A673 (cell line): ENCODE results near the gene KLC3. TPM values are rescaled to one million over a fixed set of nuclear protein-coding genes. Genes with fewer than 3 reads are reported as not detected.

Experiments used
- BruUV-seq: library from RNA; stranded (reverse); fragments of 400-500 nt; replicated peaks from 2 replicates; lab custom pipeline; 2021; lab: Mats Ljungman, UMichigan
- CTCF ChIA-PET: fragments of 300-600 bp; sonication (Branson Sonifier 250); formaldehyde crosslinking; loops from one replicate; lab custom pipeline; 2022; ENCODE audit warnings: antibody characterized with exemption; lab: Charles Lee
- POLR2A ChIA-PET: fragments of 300-600 bp; sonication (Branson Sonifier 250); formaldehyde crosslinking; loops from one replicate; lab custom pipeline; 2022; ENCODE audit warnings: antibody characterized with exemption; ENCODE audit not compliant: low non-redundant PET; lab: Charles Lee
- DNase-seq: peaks from one replicate; pipeline ENCODE4 v3.0.0-alpha.2; 2015; ENCODE audit warnings: low spot score
- H3K27ac ChIP-seq: fragments of 200-600 bp; sonication (generic); 2 replicates; pipeline ENCODE4 v1.5.1; 2016; ENCODE audit warnings: mixed run types, low read depth, mild to moderate bottlenecking, mixed read lengths, antibody characterized with exemption, low read length; ENCODE audit not compliant: poor library complexity, severe bottlenecking
- H3K27me3 ChIP-seq: fragments of 200-600 bp; sonication (generic); replicated peaks from 2 replicates; pipeline ENCODE4 v1.6.1; 2017; ENCODE audit warnings: mixed run types, low read depth, mild to moderate bottlenecking, mixed read lengths, antibody characterized with exemption, low read length; ENCODE audit not compliant: insufficient read depth, poor library complexity
- H3K36me3 ChIP-seq: fragments of 200-600 bp; sonication (generic); 2 replicates; pipeline ENCODE4 v1.6.1; 2016; ENCODE audit warnings: mixed run types, mild to moderate bottlenecking, mixed read lengths, antibody characterized with exemption, low read length; ENCODE audit not compliant: insufficient read depth, poor library complexity, severe bottlenecking
- H3K4me1 ChIP-seq: fragments of 200-600 bp; sonication (generic); 2 replicates; pipeline ENCODE4 v1.6.1; 2017; ENCODE audit warnings: mixed run types, mild to moderate bottlenecking, mixed read lengths, antibody characterized with exemption, low read length; ENCODE audit not compliant: insufficient read depth, poor library complexity, severe bottlenecking
- H3K4me3 ChIP-seq: fragments of 200-600 bp; sonication (generic); 2 replicates; pipeline ENCODE4 v1.5.1; 2016; ENCODE audit warnings: low read depth, mixed run types, mild to moderate bottlenecking, mixed read lengths, low read length; ENCODE audit not compliant: poor library complexity, severe bottlenecking
- H3K9me3 ChIP-seq: fragments of 200-600 bp; sonication (generic); 2 replicates; pipeline ENCODE4 v1.6.1; 2016; ENCODE audit warnings: mixed run types, low read depth, mild to moderate bottlenecking, mixed read lengths, antibody characterized with exemption, low read length; ENCODE audit not compliant: poor library complexity, severe bottlenecking
- EZH2 ChIP-seq: fragments of 200-600 bp; sonication (generic); IDR thresholded peaks from 2 replicates; pipeline ENCODE4 v1.6.1; 2017; ENCODE audit warnings: borderline replicate concordance, low read depth, mild to moderate bottlenecking, mixed read lengths, antibody characterized with exemption, low read length; ENCODE audit not compliant: poor library complexity, severe bottlenecking
- intact Hi-C: fragments of 100-400 bp; cut with micrococcal nuclease; formaldehyde crosslinking; loops from one replicate; pipeline ENCODE4 v1.10.0; 2022; ENCODE audit not compliant: unreplicated experiment
- total RNA-seq: library from RNA; stranded (reverse); gene quantifications from 2 replicates; pipeline ENCODE4 v1.2.3, GENCODE V29; 2021
- TF ChIP-seq, protein P1 (sequence below): fragments of 300-800, 200-600 bp; sonication (generic); conservative IDR thresholded peaks from 2 replicates; pipeline ENCODE4 v1.5.1; 2017; ENCODE audit warnings: low read depth, mild to moderate bottlenecking, antibody characterized with exemption, low read length, moderate library complexity, mixed read lengths

Gene KLC3
- total RNA-seq, 1 experiment from 2014 or later = 0.49 TPM

DNA sequence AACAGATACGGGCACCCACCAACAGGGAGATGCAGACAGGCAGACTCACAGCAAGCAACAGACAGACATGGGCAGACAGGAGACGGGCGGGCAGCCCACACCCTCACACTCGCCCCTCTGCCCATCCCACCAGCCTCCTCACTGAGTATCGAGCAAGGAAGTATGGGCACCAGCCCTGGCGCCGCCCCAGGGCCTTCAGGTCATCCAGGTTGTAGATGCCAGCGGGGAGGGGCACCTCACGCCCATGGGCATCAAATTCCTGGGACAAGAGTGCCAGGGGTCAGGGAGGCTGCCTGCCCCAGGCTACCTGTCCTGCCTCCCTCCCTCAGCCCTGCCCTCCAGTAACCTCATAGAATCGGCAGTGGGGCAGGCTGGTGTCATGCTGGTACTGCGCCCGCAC lies 24.1 kb downstream of the KLC3 start:
- peaks cover 24% of the 10 kb centered on the region for H3K36me3 ChIP-seq
- no TSS peak for BruUV-seq
- no peak for DNase-seq
- H3K27me3 ChIP-seq = no peaks in the 10 kb centered on the region
- no peaks in the 10 kb centered on the region for H3K9me3 ChIP-seq
- H3K27ac ChIP-seq = no peak overlapping the region
- no peak overlapping the region for H3K4me3 ChIP-seq
- intact Hi-C loops = no loop called here
- peaks cover 4% of the 10 kb centered on the region for H3K4me1 ChIP-seq
- TF ChIP-seq, protein P1, sequence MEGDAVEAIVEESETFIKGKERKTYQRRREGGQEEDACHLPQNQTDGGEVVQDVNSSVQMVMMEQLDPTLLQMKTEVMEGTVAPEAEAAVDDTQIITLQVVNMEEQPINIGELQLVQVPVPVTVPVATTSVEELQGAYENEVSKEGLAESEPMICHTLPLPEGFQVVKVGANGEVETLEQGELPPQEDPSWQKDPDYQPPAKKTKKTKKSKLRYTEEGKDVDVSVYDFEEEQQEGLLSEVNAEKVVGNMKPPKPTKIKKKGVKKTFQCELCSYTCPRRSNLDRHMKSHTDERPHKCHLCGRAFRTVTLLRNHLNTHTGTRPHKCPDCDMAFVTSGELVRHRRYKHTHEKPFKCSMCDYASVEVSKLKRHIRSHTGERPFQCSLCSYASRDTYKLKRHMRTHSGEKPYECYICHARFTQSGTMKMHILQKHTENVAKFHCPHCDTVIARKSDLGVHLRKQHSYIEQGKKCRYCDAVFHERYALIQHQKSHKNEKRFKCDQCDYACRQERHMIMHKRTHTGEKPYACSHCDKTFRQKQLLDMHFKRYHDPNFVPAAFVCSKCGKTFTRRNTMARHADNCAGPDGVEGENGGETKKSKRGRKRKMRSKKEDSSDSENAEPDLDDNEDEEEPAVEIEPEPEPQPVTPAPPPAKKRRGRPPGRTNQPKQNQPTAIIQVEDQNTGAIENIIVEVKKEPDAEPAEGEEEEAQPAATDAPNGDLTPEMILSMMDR = no peak
- TF ChIP-seq EZH2 = no peak
- ChIA-PET CTCF (no interaction called here), POLR2A (no interaction called here)

DNA sequence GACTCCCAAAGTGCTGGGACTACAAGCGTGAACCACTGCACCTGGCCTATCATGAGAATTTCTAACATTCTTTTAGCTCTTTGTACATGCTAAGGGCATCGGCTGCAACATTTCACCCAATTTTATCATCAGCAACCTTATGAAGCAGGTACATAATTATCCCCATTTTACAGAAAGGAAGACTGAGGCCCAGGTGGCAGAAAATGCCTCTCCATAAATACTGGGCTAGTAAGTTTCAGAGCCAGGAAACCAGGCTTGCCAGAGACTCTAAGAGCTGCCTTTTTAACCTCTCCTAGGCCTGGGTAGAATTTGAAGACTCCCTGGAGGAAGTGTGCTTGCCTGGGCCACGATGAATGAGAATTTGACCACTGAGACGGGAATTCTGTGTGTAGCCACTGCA lies 27.6 kb downstream of the KLC3 start:
- POLR2A ChIA-PET = no interaction called here
- H3K36me3 ChIP-seq = peaks cover 11% of the 10 kb centered on the region
- intact Hi-C loops = no loop called here
- no peak for DNase-seq
- no peaks in the 10 kb centered on the region for H3K27me3 ChIP-seq
- H3K4me1 ChIP-seq = peaks cover 4% of the 10 kb centered on the region
- no peaks in the 10 kb centered on the region for H3K9me3 ChIP-seq
- CTCF ChIA-PET = no interaction called here
- TF ChIP-seq EZH2 = no peak
- TF ChIP-seq, protein P1 = no peak
- BruUV-seq = TSS peak; percentile 38
- H3K4me3 ChIP-seq = no peak overlapping the region
- H3K27ac ChIP-seq = no peak overlapping the region

DNA sequence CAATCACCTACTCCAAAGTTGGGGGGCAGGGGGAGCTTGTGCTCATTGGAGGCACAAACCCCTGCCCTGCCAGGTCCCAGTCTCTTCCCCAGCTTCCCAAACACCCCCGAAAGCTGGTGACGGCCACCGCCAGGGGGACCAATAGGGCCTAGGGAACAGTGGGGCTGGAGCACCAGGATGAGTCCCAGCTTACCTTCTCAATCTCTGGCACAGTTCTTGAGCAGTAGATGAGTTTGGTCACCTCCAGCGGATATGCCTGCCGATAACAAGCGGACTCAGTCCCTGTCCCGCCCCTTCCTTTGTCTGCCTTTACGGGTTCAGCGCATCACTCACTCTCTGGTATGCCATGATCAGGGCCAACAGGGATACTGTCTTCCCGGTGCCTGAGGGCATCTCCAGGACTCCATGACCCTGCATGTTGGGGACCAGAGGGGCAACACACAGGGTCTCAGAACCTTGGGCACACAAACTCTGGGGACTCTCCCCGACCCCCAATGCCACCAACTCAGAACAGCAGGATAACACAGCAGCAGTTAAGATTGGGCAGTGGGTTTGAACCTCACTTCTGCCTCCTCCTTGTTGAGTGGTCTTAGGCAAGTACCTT lies 28.3 kb downstream of the KLC3 start:
- intact Hi-C loops = no loop called here
- ChIA-PET CTCF (no interaction called here), POLR2A (no interaction called here)
- no TSS peak for BruUV-seq
- H3K9me3 ChIP-seq = no peaks in the 10 kb centered on the region
- peaks cover 7% of the 10 kb centered on the region for H3K36me3 ChIP-seq
- H3K27ac ChIP-seq = no peak overlapping the region
- TF ChIP-seq, protein P1 = no peak
- TF ChIP-seq EZH2 = no peak
- no peaks in the 10 kb centered on the region for H3K27me3 ChIP-seq
- H3K4me3 ChIP-seq = peak overlapping the region; percentile 78
- DNase-seq = peak; percentile 19
- H3K4me1 ChIP-seq = peaks cover 4% of the 10 kb centered on the region
